Skeletal muscle tissue (tissue), 4 donors: Measurements from ENCODE around the gene DYRK1A. TPM values are rescaled to one million over a fixed set of nuclear protein-coding genes. Genes with fewer than 3 reads are reported as not detected.

Source experiments
- H3K27ac ChIP-seq: one replicate; pipeline ENCODE4 v1.7.0; 2013; ENCODE audit warnings: mild to moderate bottlenecking, low read depth, low read length, inconsistent platforms
- H3K27me3 ChIP-seq, 3 donors: one replicate each; pipeline ENCODE4 v1.7.0; 2013; ENCODE audit warnings: low read length in 3 of 3; ENCODE audit not compliant: control insufficient read depth in 3 of 3, insufficient read depth in 3 of 3
- H3K36me3 ChIP-seq, 3 donors: one replicate each; pipeline ENCODE4 v1.7.0; 2013; ENCODE audit warnings: low read length in 3 of 3; ENCODE audit not compliant: control insufficient read depth in 3 of 3, insufficient read depth in 3 of 3
- H3K4me1 ChIP-seq, 3 donors: one replicate each; pipeline ENCODE4 v1.7.0; 2013; ENCODE audit warnings: low read length in 3 of 3, mild to moderate bottlenecking in 3 of 3; ENCODE audit not compliant: control insufficient read depth in 3 of 3, insufficient read depth in 3 of 3
- H3K4me3 ChIP-seq, 3 donors: one replicate each; pipeline ENCODE4 v1.7.0; 2013; ENCODE audit warnings: low read length in 3 of 3
- H3K9ac ChIP-seq, 3 donors: one replicate each; pipeline ENCODE4 v1.7.0; 2013; ENCODE audit warnings: low read length in 3 of 3, mild to moderate bottlenecking in 3 of 3, moderate library complexity in 2 of 3, low read depth in 1 of 3
- H3K9me3 ChIP-seq, 3 donors: one replicate each; pipeline ENCODE4 v1.7.0; 2013; ENCODE audit warnings: low read length in 3 of 3; ENCODE audit not compliant: control insufficient read depth in 3 of 3
- total RNA-seq: library from RNA; depleted of rRNA; stranded (reverse); fragments of >200 nt; gene quantifications from one replicate; pipeline ENCODE4 v1.2.3, GENCODE V29; 2014
- donor health status: Osteomylitis.

Gene DYRK1A
- total RNA-seq, 1 donor from 2014 or later = 104 TPM

DNA sequence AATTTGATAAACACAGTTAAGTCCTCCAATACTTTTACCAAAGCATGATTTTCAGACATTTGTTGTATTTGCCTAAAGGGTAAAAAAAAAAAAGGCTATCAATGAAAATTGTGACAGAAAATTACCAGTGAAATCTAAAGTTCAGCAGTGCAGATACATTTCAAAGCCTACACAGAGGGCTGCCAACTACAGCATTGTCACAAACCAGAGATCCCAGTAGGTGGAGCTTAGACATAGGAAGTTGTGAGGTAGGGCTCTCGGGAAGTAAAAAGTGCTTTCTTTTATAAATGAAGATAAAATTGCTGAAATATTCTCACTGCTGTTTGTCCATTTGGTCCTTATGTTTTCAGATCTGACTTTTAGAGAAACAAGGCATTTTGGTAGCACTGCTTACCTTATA, 123.0 kb downstream of the DYRK1A start:
- peaks cover 0 to 2% (median 0%) of the 10 kb centered on the region in 3 donors for H3K4me1 ChIP-seq
- no peak overlapping the region for H3K27ac ChIP-seq
- H3K36me3 ChIP-seq = peaks cover 0 to 23% (median 9%) of the 10 kb centered on the region in 3 donors

GRCh38 chr21:37490084-37490483, 123.5 kb downstream of the DYRK1A start:
- peaks cover 0 to 22% (median 9%) of the 10 kb centered on the region in 3 donors for H3K36me3 ChIP-seq
- no peak overlapping the region for H3K27ac ChIP-seq
- H3K4me1 ChIP-seq = peaks cover 0 to 2% (median 0%) of the 10 kb centered on the region in 3 donors
- no peak overlapping the region for H3K4me3 ChIP-seq
- no peaks in the 10 kb centered on the region for H3K27me3 ChIP-seq
- no peaks in the 10 kb centered on the region for H3K9me3 ChIP-seq
- no peak overlapping the region for H3K9ac ChIP-seq

More for the DNA sequence above, 123.0 kb downstream of the DYRK1A start:
- H3K27me3 ChIP-seq = no peaks in the 10 kb centered on the region
- no peak overlapping the region for H3K9ac ChIP-seq
- H3K4me3 ChIP-seq = no peak overlapping the region
- no peaks in the 10 kb centered on the region for H3K9me3 ChIP-seq

DNA sequence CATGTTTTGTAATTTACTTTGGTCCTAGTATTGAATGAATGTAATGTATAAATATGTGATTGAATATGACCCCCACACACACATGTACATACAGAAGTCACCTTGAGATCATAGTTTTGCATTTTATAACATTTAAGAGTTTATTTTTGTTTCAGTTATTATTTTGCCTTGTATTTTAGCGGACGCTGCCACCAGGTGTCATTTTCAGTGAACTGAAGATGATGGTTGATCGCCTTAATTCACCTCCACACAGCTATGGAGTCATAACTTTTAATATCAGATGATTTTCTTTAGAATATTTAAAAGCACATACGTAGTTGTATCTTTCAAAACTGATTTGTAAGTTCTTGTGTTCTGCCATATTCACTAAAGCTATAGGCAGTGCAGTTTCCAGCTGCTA, 130.4 kb downstream of the DYRK1A start:
- H3K4me3 ChIP-seq = no peak overlapping the region
- H3K27me3 ChIP-seq = no peaks in the 10 kb centered on the region
- no peak overlapping the region for H3K27ac ChIP-seq
- H3K9me3 ChIP-seq = no peaks in the 10 kb centered on the region
- H3K9ac ChIP-seq = no peak overlapping the region
- H3K36me3 ChIP-seq = peaks cover 0 to 15% (median 0%) of the 10 kb centered on the region in 3 donors
- peaks cover 0 to 4% (median 0%) of the 10 kb centered on the region in 3 donors for H3K4me1 ChIP-seq

GRCh38 chr21:37498664-37499063, 132.1 kb downstream of the DYRK1A start:
- Histone ChIP-seq H3K9ac (no peak overlapping the region), H3K4me1 (peaks cover 0 to 4% (median 0%) of the 10 kb centered on the region in 3 donors), H3K27me3 (no peaks in the 10 kb centered on the region), H3K4me3 (no peak overlapping the region), H3K9me3 (no peaks in the 10 kb centered on the region), H3K27ac (no peak overlapping the region), H3K36me3 (peaks cover 0 to 7% (median 0%) of the 10 kb centered on the region in 3 donors)

DNA sequence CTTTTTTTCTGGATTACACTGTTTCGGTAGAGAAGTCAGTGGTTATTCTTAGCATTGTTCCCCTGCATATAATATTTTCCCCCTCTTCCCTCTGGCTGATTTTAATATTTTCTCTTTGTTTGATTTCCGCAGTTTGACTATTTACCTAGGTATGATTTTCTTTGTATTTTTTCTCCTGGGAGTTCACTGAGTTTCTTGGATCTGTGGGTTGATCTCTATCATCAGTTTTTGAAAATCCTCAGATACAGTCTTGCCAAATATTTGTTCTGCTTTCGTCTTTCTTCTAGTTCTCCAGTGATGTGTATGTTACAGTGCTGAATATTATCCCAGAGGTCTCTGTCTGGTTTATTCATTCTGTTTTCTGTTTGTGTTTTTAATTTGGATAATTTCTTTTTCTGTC, 136.4 kb downstream of the DYRK1A start:
- Histone ChIP-seq H3K27ac (no peak overlapping the region), H3K9ac (no peak overlapping the region), H3K4me1 (no peaks in the 10 kb centered on the region), H3K4me3 (no peak overlapping the region), H3K9me3 (no peaks in the 10 kb centered on the region), H3K36me3 (peaks cover 22 to 32% (median 23%) of the 10 kb centered on the region in 3 donors), H3K27me3 (no peaks in the 10 kb centered on the region)

DNA sequence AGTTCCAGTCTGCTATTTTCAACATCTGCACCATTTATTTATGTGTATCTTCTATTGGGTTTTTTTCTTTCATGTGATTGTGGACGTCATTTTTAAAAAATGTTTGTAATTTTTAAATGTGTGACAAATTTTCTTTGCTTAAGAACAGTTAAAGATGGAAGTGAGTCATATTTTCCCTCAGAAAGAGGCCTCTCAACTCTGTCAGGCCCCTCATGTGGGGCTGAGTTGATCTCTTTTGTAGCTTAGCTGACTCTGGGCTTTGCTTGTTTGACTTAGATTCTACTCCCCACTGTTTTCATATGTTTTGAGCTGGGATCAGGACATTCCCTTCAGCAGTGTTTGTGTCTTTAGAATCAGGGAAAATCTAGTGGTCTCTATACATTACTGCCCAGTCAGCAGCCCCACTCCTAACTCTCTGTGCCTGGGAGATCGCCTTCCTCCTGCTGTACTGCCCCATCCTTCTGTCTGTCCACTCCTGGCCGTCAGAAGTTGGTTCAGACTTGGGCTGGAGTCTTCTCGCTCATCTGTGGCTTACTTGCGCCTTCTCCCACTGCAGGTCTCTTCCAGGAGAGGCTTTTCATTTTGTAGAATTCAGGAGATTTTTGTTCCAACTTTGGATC, 137.4 kb downstream of the DYRK1A start:
- no peaks in the 10 kb centered on the region for H3K4me1 ChIP-seq
- no peak overlapping the region for H3K9ac ChIP-seq
- no peaks in the 10 kb centered on the region for H3K9me3 ChIP-seq
- H3K27ac ChIP-seq = no peak overlapping the region
- H3K27me3 ChIP-seq = no peaks in the 10 kb centered on the region
- peaks cover 26 to 38% (median 27%) of the 10 kb centered on the region in 3 donors for H3K36me3 ChIP-seq
- no peak overlapping the region for H3K4me3 ChIP-seq

DNA sequence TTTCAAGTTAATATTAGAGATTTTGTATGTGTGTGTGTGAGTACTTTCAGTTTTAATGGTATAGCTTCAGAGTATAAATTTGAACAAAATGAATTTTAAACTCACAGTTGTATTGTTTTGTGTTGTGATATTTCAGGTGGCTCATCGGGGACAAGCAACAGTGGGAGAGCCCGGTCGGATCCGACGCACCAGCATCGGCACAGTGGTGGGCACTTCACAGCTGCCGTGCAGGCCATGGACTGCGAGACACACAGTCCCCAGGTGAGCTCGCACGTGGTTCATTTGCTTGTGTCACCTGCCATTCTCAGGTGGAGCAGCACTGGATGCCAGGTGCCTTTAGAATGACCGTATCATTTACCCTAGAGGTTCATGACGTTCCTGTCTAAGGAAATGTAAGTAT, 139.4 kb downstream of the DYRK1A start:
- no peak overlapping the region for H3K27ac ChIP-seq
- no peak overlapping the region for H3K4me3 ChIP-seq
- peaks cover 32 to 58% (median 42%) of the 10 kb centered on the region in 3 donors for H3K36me3 ChIP-seq
- no peaks in the 10 kb centered on the region for H3K9me3 ChIP-seq
- H3K9ac ChIP-seq = no peak overlapping the region
- no peaks in the 10 kb centered on the region for H3K4me1 ChIP-seq
- H3K27me3 ChIP-seq = no peaks in the 10 kb centered on the region

- no peak overlapping the region for H3K27ac ChIP-seq
- H3K27me3 ChIP-seq = no peaks in the 10 kb centered on the region
- H3K4me1 ChIP-seq = no peaks in the 10 kb centered on the region
- peaks cover 40 to 73% (median 57%) of the 10 kb centered on the region in 3 donors for H3K36me3 ChIP-seq
- H3K9ac ChIP-seq = no peak overlapping the region
- H3K9me3 ChIP-seq = no peaks in the 10 kb centered on the region
- H3K4me3 ChIP-seq = no peak overlapping the region
Observed at GRCh38 chr21:37507716-37508115, 141.1 kb downstream of the DYRK1A start.

DNA sequence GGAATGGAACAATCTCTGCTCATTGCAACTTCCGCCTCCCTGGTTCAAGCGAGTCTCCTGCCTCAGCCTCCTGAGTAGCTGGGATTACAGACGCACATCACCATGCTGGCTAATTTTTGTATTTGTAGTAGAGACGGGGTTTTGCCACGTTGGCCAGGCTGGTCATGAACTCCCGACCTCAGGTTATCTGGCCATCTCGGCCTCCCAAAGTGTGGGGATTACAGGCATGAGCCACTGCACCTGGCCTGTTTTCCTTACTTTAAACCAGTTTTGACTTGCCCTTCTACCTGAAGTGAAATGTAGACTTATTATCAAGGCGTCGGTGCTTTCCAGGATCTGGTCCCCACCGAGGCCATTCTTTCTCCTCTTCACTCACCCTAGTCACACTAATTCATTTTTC, 141.8 kb downstream of the DYRK1A start:
- Histone ChIP-seq H3K9ac (no peak overlapping the region), H3K36me3 (peaks cover 45 to 78% (median 62%) of the 10 kb centered on the region in 3 donors), H3K27me3 (no peaks in the 10 kb centered on the region), H3K4me3 (no peak overlapping the region), H3K27ac (no peak overlapping the region), H3K4me1 (no peaks in the 10 kb centered on the region), H3K9me3 (no peaks in the 10 kb centered on the region)

DNA sequence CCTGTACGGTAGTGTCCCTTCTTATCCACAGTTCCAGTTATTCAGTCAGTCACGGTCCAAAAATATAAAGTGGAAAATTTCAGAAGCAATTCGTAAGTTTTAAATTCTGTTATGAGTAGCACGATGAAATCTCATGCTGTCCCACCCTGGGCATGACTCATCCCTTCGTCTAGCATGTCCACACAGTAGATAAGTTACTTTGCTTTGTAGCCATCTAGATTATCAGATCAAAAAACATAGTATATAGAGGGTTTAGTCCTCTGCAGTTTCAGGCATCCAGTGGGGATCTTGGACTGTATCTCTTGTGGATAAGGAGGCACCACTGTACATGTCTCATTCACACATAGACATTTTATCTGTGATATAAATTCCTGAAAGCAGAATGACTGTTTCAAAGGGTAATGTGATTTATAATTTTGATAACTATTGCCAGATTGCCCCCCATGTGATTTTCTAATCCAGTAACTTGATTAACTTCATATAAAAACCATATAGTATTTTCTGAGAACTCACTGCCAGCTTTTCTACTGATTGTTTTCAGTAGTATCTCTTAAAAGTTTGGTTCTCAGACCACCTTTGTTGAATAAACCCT, 143.3 kb downstream of the DYRK1A start:
- no peaks in the 10 kb centered on the region for H3K9me3 ChIP-seq
- H3K36me3 ChIP-seq = peaks cover 45 to 85% (median 72%) of the 10 kb centered on the region in 3 donors
- H3K27ac ChIP-seq = no peak overlapping the region
- peaks cover 0 to 2% (median 0%) of the 10 kb centered on the region in 3 donors for H3K4me1 ChIP-seq
- no peak overlapping the region for H3K9ac ChIP-seq
- no peaks in the 10 kb centered on the region for H3K27me3 ChIP-seq
- no peak overlapping the region for H3K4me3 ChIP-seq
